ENCODE data around the gene MAP3K10. TPM values are rescaled to one million over a fixed set of nuclear protein-coding genes. Genes with fewer than 3 reads are reported as not detected.

MAP3K10 gene
- total RNA-seq, 2 experiments from 2014 or later: 10.9 to 11.0 TPM

GRCh38 chr19:40249201-40249600, 58.0 kb downstream of the MAP3K10 start:
- POLR2A ChIA-PET: no interaction called here
- intact Hi-C loops (cut with micrococcal nuclease): no loop called here
- Mint-ChIP-seq H3K9me3 (no peaks in the 10 kb centered on the region), H3K4me1 (ENCODE audit: low read depth) (peaks cover 5% of the 10 kb centered on the region), H3K36me3 (peaks cover 4% of the 10 kb centered on the region), H3K4me3 (no peak overlapping the region), H3K27me3 (no peaks in the 10 kb centered on the region), H3K27ac (no peak overlapping the region)
- CTCF ChIA-PET: interaction anchor here (0.6 kb wide), 1 partner anchor 58 kb away, joined by 3 read pairs; no protein-coding TSS in a partner anchor
- no peak for DNase-seq

DNA sequence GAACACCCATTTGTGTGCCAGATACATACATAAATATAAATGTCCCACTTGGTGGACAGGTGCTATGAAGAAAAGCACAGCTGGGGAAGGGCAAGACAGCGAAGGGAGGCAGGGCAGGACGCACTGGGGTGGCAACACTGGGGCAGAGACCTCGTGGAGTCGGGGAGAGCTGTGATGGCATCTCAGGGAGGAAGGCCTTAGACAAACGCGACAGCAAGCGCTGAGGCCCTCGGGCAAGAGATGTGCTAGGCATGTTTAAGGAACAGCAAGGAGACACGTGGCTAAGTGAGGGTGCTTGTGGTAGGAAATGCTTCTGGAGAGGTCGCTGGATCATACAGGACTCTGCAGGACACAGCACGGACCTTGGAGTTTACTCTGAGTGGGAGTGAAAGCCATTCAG, 58.6 kb downstream of the MAP3K10 start:
- Mint-ChIP-seq H3K4me1 (ENCODE audit: low read depth) (peaks cover 5% of the 10 kb centered on the region), H3K9me3 (no peaks in the 10 kb centered on the region), H3K27me3 (no peaks in the 10 kb centered on the region), H3K36me3 (peaks cover 5% of the 10 kb centered on the region), H3K27ac (no peak overlapping the region), H3K4me3 (no peak overlapping the region)
- DNase-seq: no peak
- CTCF ChIA-PET: interaction anchor here (0.6 kb wide), 1 partner anchor 58 kb away, joined by 3 read pairs; no protein-coding TSS in a partner anchor
- POLR2A ChIA-PET: no interaction called here
- intact Hi-C loops (cut with micrococcal nuclease): no loop called here

GRCh38 chr19:40251244-40251643, 60.0 kb downstream of the MAP3K10 start:
- peaks cover 16% of the 10 kb centered on the region for H3K36me3 Mint-ChIP-seq
- ChIA-PET CTCF (no interaction called here), POLR2A (no interaction called here)
- no peak overlapping the region for H3K27ac Mint-ChIP-seq
- DNase-seq: no peak
- H3K4me3 Mint-ChIP-seq: no peak overlapping the region
- H3K9me3 Mint-ChIP-seq: no peaks in the 10 kb centered on the region
- intact Hi-C loops (cut with micrococcal nuclease): no loop called here
- H3K27me3 Mint-ChIP-seq: no peaks in the 10 kb centered on the region
- H3K4me1 Mint-ChIP-seq (ENCODE audit: low read depth): peaks cover 7% of the 10 kb centered on the region

GRCh38 chr19:40251991-40252390, 60.8 kb downstream of the MAP3K10 start:
- POLR2A ChIA-PET: no interaction called here
- H3K27ac Mint-ChIP-seq: no peak overlapping the region

GRCh38 chr19:40252395-40252794, 61.2 kb downstream of the MAP3K10 start:
- intact Hi-C loops (cut with micrococcal nuclease): no loop called here
- peaks cover 5% of the 10 kb centered on the region for H3K4me1 Mint-ChIP-seq (ENCODE audit: low read depth)
- POLR2A ChIA-PET: no interaction called here
- CTCF ChIA-PET: interaction anchor here (1.7 kb wide), 1 partner anchor 53 kb away, joined by 4 read pairs; no protein-coding TSS in a partner anchor
- no peaks in the 10 kb centered on the region for H3K27me3 Mint-ChIP-seq
- H3K27ac Mint-ChIP-seq: no peak overlapping the region
- no peak for DNase-seq
- no peak overlapping the region for H3K4me3 Mint-ChIP-seq
- H3K36me3 Mint-ChIP-seq: peaks cover 16% of the 10 kb centered on the region
- H3K9me3 Mint-ChIP-seq: no peaks in the 10 kb centered on the region

More at GRCh38 chr19:40251991-40252390, 60.8 kb downstream of the MAP3K10 start:
- CTCF ChIA-PET: no interaction called here
- peaks cover 16% of the 10 kb centered on the region for H3K36me3 Mint-ChIP-seq
- H3K4me3 Mint-ChIP-seq: no peak overlapping the region
- no peaks in the 10 kb centered on the region for H3K27me3 Mint-ChIP-seq
- intact Hi-C loops (cut with micrococcal nuclease): no loop called here
- no peak for DNase-seq
- H3K4me1 Mint-ChIP-seq (ENCODE audit: low read depth): peaks cover 5% of the 10 kb centered on the region
- no peaks in the 10 kb centered on the region for H3K9me3 Mint-ChIP-seq

DNA sequence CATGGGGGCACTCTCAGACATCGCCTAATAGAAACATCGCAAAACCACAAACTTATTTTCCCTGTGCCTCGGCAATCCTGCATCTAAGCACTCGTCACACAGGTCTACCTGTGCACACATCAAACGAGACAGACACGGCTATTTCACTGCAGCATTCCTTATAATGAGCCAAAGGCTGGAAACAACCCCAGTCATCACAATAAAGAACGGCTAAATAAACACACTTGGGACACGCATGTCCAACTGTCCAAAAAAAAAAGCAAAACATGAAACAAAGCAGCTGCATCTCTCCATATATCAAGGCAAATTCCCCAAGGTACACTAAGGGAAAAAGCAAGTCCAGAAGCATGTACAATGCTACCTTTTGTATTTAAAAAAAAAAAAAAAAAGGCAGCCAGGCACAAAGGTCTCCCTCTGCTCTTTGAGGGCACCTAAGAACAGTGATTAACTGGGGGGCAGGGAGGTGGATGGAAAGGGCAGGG, 62.4 kb downstream of the MAP3K10 start:
- Mint-ChIP-seq H3K27ac (no peak overlapping the region), H3K27me3 (no peaks in the 10 kb centered on the region), H3K4me3 (no peak overlapping the region), H3K4me1 (ENCODE audit: low read depth) (peaks cover 8% of the 10 kb centered on the region), H3K36me3 (peaks cover 16% of the 10 kb centered on the region), H3K9me3 (no peaks in the 10 kb centered on the region)
- intact Hi-C loops (cut with micrococcal nuclease): no loop called here
- CTCF ChIA-PET: interaction anchor here (1.7 kb wide), 1 partner anchor 52 kb away, joined by 4 read pairs; no protein-coding TSS in a partner anchor
- no peak for DNase-seq
- POLR2A ChIA-PET: no interaction called here

DNA sequence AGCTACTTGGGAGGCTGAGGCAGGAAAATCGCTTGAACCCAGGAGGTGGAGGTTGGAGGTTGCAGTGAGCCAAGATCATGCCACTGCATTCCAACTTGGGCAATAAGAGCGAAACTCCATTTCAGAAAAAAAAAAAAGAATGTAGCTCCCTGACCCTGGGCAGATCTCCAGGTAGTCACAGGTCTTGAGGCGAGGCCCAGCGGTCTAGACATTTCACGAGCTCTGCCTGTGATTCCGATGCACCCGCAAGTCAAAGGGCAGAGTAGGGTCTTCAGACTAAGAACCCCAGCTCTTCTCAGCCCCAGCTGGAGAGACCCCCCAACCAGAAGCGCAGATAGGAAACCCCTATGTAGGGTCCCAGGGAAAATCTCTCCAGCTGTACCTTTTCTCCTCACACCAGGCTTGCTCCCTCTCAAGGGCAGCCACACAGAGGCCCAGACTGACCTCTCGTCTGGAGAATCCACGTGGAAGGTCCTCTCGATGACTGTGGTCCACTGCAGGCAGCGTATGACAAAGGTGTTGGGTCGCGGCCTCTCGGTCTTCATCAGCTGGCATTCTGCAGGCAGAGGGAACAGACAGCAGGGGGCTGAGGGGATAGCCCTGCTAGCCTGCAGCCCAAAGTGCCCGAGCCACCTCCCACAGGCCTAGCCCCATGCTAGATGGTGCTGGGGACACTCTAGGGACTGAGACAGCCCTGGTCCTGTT, 63.6 kb downstream of the MAP3K10 start:
- peaks cover 14% of the 10 kb centered on the region for H3K4me1 Mint-ChIP-seq (ENCODE audit: low read depth)
- POLR2A ChIA-PET: no interaction called here
- H3K9me3 Mint-ChIP-seq: no peaks in the 10 kb centered on the region
- H3K27me3 Mint-ChIP-seq: no peaks in the 10 kb centered on the region
- H3K4me3 Mint-ChIP-seq: no peak overlapping the region
- no peak overlapping the region for H3K27ac Mint-ChIP-seq
- H3K36me3 Mint-ChIP-seq: peaks cover 16% of the 10 kb centered on the region
- no peak for DNase-seq
- CTCF ChIA-PET: interaction anchor here (1.2 kb wide), 1 partner anchor 50 kb away, joined by 3 read pairs; no protein-coding TSS in a partner anchor
- intact Hi-C loops (cut with micrococcal nuclease): no loop called here

- intact Hi-C loops (cut with micrococcal nuclease): no loop called here
- H3K9me3 Mint-ChIP-seq: no peaks in the 10 kb centered on the region
- ChIA-PET POLR2A (no interaction called here), CTCF (interaction anchor here (1.2 kb wide), 1 partner anchor 50 kb away, joined by 3 read pairs; no protein-coding TSS in a partner anchor)
- H3K4me1 Mint-ChIP-seq (ENCODE audit: low read depth): peaks cover 15% of the 10 kb centered on the region
- no peak for DNase-seq
- H3K36me3 Mint-ChIP-seq: peaks cover 16% of the 10 kb centered on the region
- no peaks in the 10 kb centered on the region for H3K27me3 Mint-ChIP-seq
- H3K27ac Mint-ChIP-seq: no peak overlapping the region
- H3K4me3 Mint-ChIP-seq: no peak overlapping the region
Observed at GRCh38 chr19:40255619-40256166, 64.5 kb downstream of the MAP3K10 start.

DNA sequence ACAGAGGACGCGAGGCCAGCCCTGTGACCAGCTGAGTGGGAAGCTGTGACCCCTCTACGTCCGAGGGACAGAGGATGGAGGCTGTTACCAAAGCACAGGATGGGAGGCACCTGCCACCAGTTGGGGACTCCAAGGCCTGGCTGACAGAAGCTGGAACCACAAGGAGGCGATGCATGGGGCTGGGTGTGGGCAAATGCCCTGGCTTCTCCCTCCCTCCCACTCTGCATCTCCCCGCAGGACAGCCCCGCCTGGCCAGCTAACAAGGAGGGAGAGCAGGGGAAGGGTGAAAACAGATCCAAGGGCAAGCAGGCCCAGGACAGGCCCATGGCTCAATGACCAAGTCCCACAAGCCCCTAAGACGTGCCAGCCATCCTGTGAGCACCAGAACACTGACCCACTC, 65.3 kb downstream of the MAP3K10 start:
- CTCF ChIA-PET: no interaction called here
- peaks cover 16% of the 10 kb centered on the region for H3K4me1 Mint-ChIP-seq (ENCODE audit: low read depth)
- H3K4me3 Mint-ChIP-seq: no peak overlapping the region
- POLR2A ChIA-PET: no interaction called here
- intact Hi-C loops (cut with micrococcal nuclease): no loop called here
- H3K27ac Mint-ChIP-seq: no peak overlapping the region
- no peaks in the 10 kb centered on the region for H3K27me3 Mint-ChIP-seq
- no peak for DNase-seq
- H3K9me3 Mint-ChIP-seq: no peaks in the 10 kb centered on the region
- peaks cover 16% of the 10 kb centered on the region for H3K36me3 Mint-ChIP-seq

GRCh38 chr19:40257096-40257517, 65.9 kb downstream of the MAP3K10 start:
- ChIA-PET POLR2A (no interaction called here), CTCF (no interaction called here)
- intact Hi-C loops (cut with micrococcal nuclease): no loop called here
- DNase-seq: no peak
- no peaks in the 10 kb centered on the region for H3K27me3 Mint-ChIP-seq
- H3K9me3 Mint-ChIP-seq: no peaks in the 10 kb centered on the region
- no peak overlapping the region for H3K27ac Mint-ChIP-seq
- H3K4me3 Mint-ChIP-seq: no peak overlapping the region
- H3K36me3 Mint-ChIP-seq: peaks cover 18% of the 10 kb centered on the region
- H3K4me1 Mint-ChIP-seq (ENCODE audit: low read depth): peaks cover 16% of the 10 kb centered on the region

DNA sequence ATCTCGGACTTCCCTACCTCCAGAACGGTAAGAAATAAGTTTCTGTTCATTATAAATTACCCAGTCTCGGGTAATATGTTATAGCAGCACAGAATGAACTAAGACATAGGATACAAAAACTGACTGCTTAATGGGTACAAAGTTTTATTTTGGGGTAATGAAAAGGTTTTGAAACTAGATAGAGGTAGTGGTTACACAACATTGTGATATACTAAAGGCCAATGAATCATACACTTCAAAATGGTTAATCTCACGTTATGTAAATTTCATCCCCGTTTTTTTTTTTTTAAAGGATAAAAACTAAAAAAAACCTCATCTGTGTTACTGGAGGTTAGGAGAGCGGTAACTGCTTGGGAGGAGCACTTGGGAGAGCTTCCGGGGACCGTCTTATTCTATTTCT, 70.4 kb downstream of the MAP3K10 start:
- Mint-ChIP-seq H3K36me3 (peaks cover 20% of the 10 kb centered on the region), H3K27ac (no peak overlapping the region), H3K4me1 (ENCODE audit: low read depth) (peaks cover 14% of the 10 kb centered on the region), H3K9me3 (no peaks in the 10 kb centered on the region), H3K4me3 (no peak overlapping the region), H3K27me3 (no peaks in the 10 kb centered on the region)
- intact Hi-C loops (cut with micrococcal nuclease): no loop called here
- DNase-seq: no peak
- ChIA-PET POLR2A (no interaction called here), CTCF (interaction anchor here (0.7 kb wide), 1 partner anchor 121 kb away, joined by 3 read pairs; no protein-coding TSS in a partner anchor)

DNA sequence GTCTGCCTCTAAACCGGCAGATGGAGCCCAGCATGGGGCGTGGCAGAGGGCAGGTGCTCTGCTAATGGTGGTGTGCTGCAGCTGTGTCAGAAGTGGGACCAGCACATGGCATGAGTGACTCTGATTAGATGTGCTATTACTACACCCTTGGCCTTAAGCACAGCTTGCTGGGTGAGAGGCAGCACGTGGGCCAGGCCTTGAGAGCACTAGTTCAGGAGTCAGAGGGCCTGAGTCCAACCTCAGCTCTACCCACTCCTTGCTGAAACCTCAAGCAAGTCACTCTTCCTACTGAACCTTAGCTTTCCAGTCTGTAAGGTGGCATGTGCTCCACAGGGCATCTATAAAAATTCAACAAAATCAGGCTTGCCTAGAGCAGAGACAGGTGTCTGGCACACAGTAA, 71.2 kb downstream of the MAP3K10 start:
- peaks cover 20% of the 10 kb centered on the region for H3K36me3 Mint-ChIP-seq
- POLR2A ChIA-PET: no interaction called here
- CTCF ChIA-PET: interaction anchor here (0.7 kb wide), 1 partner anchor 122 kb away, joined by 3 read pairs; no protein-coding TSS in a partner anchor
- DNase-seq: no peak
- peaks cover 17% of the 10 kb centered on the region for H3K4me1 Mint-ChIP-seq (ENCODE audit: low read depth)
- intact Hi-C loops (cut with micrococcal nuclease): no loop called here
- no peaks in the 10 kb centered on the region for H3K9me3 Mint-ChIP-seq
- no peaks in the 10 kb centered on the region for H3K27me3 Mint-ChIP-seq
- no peak overlapping the region for H3K4me3 Mint-ChIP-seq
- H3K27ac Mint-ChIP-seq: no peak overlapping the region
